Measurements from ENCODE around the gene SLC25A20.

SLC25A20 gene

DNA sequence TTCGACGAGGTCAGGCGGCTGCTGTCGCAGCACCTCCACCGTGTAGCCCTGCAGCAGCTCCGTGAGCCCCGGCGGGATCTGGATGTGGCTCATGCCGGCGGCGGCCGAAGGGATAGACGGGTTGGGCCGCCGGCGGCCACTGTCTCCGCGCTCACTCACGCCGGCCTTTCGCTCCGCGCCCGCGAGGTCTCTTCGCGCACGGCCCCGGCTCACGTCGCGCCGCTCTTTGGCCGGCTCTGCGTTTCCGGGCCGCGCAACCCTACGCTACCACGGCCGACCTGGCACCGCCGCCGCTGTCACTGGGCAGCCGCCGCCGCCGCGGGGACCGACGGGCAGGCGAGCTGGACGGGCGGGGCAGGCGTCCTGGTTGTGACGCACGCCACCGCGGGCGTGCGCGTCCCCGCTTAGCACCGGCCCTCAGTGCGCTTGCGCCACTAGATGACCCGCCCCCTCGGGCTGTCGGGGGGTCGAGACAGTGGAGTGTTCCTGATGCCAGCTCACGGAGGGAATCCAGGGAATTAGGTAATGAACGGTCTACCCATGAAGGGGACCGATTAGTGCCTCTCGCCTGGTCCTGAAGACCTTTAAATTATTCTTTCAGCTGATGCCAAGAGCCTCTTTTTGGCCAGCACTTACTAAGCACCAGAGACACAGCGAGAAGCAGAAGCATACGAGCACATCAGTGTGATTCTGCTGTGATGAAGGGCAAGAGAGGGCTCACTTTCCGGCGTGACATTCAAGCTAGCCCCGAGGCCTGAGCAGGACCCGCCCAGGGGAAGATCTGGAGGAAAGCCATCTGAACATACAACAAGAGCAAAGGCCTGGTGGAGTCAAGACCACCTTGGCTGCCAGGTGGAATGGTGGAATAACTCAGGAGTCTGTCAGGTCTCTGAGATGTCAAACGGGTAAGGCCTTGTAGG is 50.9 kb downstream of the SLC25A20 start, which contains the start of gene PRKAR2A:
PRKAR2A (minus strand) TSS at position 371 of the 920 bp plus-strand sequence; CDS start at position 93, 278 bp downstream.
- no peak within 1 kb of the TSS for H3K9ac ChIP-seq (ENCODE audit: low read depth, low read length)
- H3K9me3 ChIP-seq (ENCODE audit: insufficient read depth, low read length, severe bottlenecking), result no peaks in the 10 kb centered on the region
- H3K36me3 ChIP-seq (ENCODE audit: insufficient read depth, low read length), result no peaks in the 10 kb centered on the region
- no peaks in the 10 kb centered on the region for H3K27me3 ChIP-seq (ENCODE audit: insufficient read depth, low read length, poor library complexity)
- no peak within 1 kb of the TSS for H3K4me2 ChIP-seq (ENCODE audit: insufficient read depth, low read length)
- no peak within 1 kb of the TSS for H2AFZ ChIP-seq (ENCODE audit: low read depth, low read length)
- no peaks in the 10 kb centered on the region for H3K4me1 ChIP-seq (ENCODE audit: insufficient read depth, low read length)
- no peak for ATAC-seq (ENCODE audit: insufficient read depth, low read depth)
- DNase-seq, result no peak
- H3K4me3 ChIP-seq (ENCODE audit: low read depth in 1 of 2, low read length in 2 of 2), result no peak within 1 kb of the TSS
- no peak for TF ChIP-seq EZH2 (IDR thresholded peaks at IDR 0.05; ENCODE audit: borderline replicate concordance, low read depth, low read length, severe bottlenecking)
- TF ChIP-seq, protein P1, sequence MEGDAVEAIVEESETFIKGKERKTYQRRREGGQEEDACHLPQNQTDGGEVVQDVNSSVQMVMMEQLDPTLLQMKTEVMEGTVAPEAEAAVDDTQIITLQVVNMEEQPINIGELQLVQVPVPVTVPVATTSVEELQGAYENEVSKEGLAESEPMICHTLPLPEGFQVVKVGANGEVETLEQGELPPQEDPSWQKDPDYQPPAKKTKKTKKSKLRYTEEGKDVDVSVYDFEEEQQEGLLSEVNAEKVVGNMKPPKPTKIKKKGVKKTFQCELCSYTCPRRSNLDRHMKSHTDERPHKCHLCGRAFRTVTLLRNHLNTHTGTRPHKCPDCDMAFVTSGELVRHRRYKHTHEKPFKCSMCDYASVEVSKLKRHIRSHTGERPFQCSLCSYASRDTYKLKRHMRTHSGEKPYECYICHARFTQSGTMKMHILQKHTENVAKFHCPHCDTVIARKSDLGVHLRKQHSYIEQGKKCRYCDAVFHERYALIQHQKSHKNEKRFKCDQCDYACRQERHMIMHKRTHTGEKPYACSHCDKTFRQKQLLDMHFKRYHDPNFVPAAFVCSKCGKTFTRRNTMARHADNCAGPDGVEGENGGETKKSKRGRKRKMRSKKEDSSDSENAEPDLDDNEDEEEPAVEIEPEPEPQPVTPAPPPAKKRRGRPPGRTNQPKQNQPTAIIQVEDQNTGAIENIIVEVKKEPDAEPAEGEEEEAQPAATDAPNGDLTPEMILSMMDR (IDR thresholded peaks at IDR 0.05; ENCODE audit: borderline replicate concordance, extremely low read depth, low read length, poor library complexity, severe bottlenecking), result no peak
- H3K79me2 ChIP-seq (ENCODE audit: insufficient read depth, low read length), result no peaks in the 10 kb centered on the region
- H3K27ac ChIP-seq (ENCODE audit: low read length), result no peak within 1 kb of the TSS
- H4K20me1 ChIP-seq (ENCODE audit: insufficient read depth, low read length), result no peaks in the 10 kb centered on the region

DNA sequence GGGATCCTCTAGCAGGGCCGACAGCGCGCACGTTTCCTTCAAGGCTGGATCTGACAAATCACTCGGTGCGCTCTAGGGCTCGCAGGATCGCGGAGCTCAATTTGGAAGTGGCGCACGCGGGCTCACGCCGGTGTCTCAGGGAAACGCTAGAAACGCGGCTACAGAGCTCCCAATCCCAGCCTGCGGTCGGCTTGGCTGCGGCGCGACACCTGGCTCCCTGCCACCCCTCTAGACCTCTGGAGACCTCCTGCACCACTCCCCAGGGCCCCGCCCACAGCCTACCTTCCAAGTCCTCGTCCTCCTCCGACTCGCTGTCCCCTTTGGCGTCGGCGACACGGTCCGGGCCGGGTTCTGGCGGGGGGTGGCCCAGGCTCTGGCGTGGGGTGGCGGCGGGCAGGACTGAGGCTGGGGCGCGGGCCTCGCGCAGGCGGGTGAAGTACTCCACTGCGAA is 51.6 kb downstream of the SLC25A20 start:
- no peak for DNase-seq
- Histone ChIP-seq H2AFZ (ENCODE audit: low read depth, low read length) (no peak overlapping the region), H3K27ac (ENCODE audit: low read length) (no peak overlapping the region), H3K27me3 (ENCODE audit: insufficient read depth, low read length, poor library complexity) (no peaks in the 10 kb centered on the region), H4K20me1 (ENCODE audit: insufficient read depth, low read length) (no peaks in the 10 kb centered on the region), H3K9me3 (ENCODE audit: insufficient read depth, low read length, severe bottlenecking) (no peaks in the 10 kb centered on the region), H3K4me3 (ENCODE audit: low read depth in 1 of 2, low read length in 2 of 2) (no peak overlapping the region), H3K4me2 (ENCODE audit: insufficient read depth, low read length) (no peak overlapping the region), H3K79me2 (ENCODE audit: insufficient read depth, low read length) (no peaks in the 10 kb centered on the region), H3K4me1 (ENCODE audit: insufficient read depth, low read length) (no peaks in the 10 kb centered on the region), H3K36me3 (ENCODE audit: insufficient read depth, low read length) (no peaks in the 10 kb centered on the region), H3K9ac (ENCODE audit: low read depth, low read length) (no peak overlapping the region)
- TF ChIP-seq, protein P1 (IDR thresholded peaks at IDR 0.05; ENCODE audit: borderline replicate concordance, extremely low read depth, low read length, poor library complexity, severe bottlenecking), result no peak
- no peak for TF ChIP-seq EZH2 (IDR thresholded peaks at IDR 0.05; ENCODE audit: borderline replicate concordance, low read depth, low read length, severe bottlenecking)
- ATAC-seq (ENCODE audit: insufficient read depth, low read depth), result no peak

DNA sequence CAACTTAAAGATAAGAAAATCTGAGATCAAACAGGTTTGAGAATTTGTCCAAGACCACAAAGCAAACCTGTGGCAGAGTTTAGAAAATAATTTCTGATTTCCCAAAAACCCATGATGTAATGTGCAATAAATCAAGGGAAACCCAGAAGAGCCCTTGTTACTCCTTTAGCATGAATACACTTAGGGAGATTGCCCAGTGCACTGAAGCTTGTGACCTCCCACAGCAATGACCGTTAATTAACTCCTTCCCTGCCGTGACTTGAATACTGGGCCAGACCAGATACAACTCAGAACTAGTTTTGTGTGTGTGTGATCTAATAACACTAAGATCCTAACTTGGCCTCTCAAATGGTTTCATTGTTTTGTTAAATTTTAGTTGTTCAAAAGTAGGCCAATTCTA is 53.5 kb downstream of the SLC25A20 start:
- Histone ChIP-seq H3K9ac (ENCODE audit: low read depth, low read length) (no peak overlapping the region), H3K36me3 (ENCODE audit: insufficient read depth, low read length) (no peaks in the 10 kb centered on the region), H3K9me3 (ENCODE audit: insufficient read depth, low read length, severe bottlenecking) (no peaks in the 10 kb centered on the region), H3K4me1 (ENCODE audit: insufficient read depth, low read length) (no peaks in the 10 kb centered on the region), H3K27ac (ENCODE audit: low read length) (no peak overlapping the region), H3K4me2 (ENCODE audit: insufficient read depth, low read length) (no peak overlapping the region), H3K4me3 (ENCODE audit: low read depth in 1 of 2, low read length in 2 of 2) (no peak overlapping the region), H4K20me1 (ENCODE audit: insufficient read depth, low read length) (no peaks in the 10 kb centered on the region), H2AFZ (ENCODE audit: low read depth, low read length) (no peak overlapping the region), H3K27me3 (ENCODE audit: insufficient read depth, low read length, poor library complexity) (no peaks in the 10 kb centered on the region), H3K79me2 (ENCODE audit: insufficient read depth, low read length) (no peaks in the 10 kb centered on the region)
- no peak for ATAC-seq (ENCODE audit: insufficient read depth, low read depth)
- TF ChIP-seq EZH2 (IDR thresholded peaks at IDR 0.05; ENCODE audit: borderline replicate concordance, low read depth, low read length, severe bottlenecking), result no peak
- TF ChIP-seq, protein P1 (IDR thresholded peaks at IDR 0.05; ENCODE audit: borderline replicate concordance, extremely low read depth, low read length, poor library complexity, severe bottlenecking), result no peak
- no peak for DNase-seq

All from DND-41 (cell line).